Putamen (tissue), 1 donor: ENCODE measurements around the gene UCN3.
"Not testable (repeated sequence)": the region's sequence is repeated elsewhere in the genome, so short reads cannot be mapped to it uniquely, and the experiment has no call there.

Experiments used
- DNase-seq: peaks from one replicate; pipeline ENCODE4 v3.0.0-alpha.2; 2016; ENCODE audit warnings: low spot score

The UCN3 gene

DNA sequence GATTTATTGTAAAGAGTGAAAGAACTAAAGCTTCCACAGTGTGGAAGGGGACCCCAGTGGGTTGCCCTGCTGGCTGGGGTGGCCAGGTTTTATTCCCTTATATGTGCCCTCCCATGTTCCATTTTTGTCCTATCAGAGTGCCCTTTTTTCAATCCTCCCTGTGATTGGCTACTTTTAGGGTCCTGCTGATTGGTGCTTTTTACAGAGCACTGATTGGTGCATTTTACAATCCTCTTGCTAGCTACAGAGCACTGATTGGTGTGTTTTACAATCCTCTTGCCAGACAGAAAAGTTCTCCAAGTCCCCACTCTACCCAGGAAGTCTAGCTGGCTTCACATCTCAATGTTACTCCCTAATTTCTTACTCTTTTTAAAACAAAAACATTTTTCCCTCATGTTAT lies 46.0 kb downstream of the UCN3 start:
- DNase-seq: not testable (repeated sequence)

DNA sequence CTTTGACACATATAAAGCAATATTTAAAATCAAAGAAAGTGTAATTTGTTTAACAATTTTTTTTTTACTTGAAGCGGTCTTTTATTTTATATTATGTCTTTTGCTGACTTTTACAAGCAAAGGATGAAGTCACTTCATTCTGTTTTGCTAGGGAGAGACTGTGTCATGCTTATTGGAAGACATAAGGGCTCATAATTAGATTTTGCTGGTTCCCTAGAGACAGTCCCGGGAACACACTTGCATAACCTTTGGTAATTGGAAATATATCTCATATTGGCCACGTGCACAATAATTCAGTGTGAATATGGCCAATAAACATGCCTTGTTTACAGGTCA lies 47.1 kb downstream of the UCN3 start:
- no peak for DNase-seq

DNA sequence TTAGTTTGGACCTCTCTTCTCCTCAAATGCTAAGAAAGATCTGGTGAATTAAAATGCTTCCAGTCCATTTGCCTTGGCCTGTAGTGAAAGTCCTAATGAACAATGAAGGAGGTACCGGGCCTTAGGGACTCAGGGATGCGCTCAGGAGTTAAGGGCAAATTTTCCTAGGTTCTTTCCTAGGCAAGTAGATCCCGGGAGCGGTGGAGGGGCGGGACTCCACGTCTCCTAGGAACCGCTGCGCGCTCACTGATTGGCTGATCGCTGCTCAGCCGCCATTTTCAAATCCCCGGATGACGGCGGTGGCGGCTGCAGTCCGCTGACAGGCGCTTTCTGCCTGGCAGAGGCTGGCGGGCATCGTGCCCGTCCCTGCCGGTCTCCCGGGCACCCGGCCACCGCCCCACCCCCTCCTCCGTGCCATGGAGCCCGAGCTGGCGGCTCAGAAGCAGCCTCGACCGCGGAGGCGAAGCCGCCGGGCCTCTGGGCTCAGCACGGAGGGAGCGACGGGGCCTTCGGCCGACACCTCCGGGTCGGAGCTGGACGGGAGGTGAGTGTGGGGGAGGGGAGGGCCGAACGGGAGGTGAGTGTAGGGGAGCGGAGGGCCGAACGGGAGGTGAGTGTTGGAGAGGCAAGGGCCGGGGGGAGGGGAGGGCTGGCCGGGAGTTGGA lies 47.6 kb downstream of the UCN3 start, which contains the start of gene NET1:
NET1 (plus strand) TSS at position 281 of the 665 bp plus-strand sequence; CDS start at position 417, 136 bp downstream.
- peak; percentile 92 for DNase-seq

DNA sequence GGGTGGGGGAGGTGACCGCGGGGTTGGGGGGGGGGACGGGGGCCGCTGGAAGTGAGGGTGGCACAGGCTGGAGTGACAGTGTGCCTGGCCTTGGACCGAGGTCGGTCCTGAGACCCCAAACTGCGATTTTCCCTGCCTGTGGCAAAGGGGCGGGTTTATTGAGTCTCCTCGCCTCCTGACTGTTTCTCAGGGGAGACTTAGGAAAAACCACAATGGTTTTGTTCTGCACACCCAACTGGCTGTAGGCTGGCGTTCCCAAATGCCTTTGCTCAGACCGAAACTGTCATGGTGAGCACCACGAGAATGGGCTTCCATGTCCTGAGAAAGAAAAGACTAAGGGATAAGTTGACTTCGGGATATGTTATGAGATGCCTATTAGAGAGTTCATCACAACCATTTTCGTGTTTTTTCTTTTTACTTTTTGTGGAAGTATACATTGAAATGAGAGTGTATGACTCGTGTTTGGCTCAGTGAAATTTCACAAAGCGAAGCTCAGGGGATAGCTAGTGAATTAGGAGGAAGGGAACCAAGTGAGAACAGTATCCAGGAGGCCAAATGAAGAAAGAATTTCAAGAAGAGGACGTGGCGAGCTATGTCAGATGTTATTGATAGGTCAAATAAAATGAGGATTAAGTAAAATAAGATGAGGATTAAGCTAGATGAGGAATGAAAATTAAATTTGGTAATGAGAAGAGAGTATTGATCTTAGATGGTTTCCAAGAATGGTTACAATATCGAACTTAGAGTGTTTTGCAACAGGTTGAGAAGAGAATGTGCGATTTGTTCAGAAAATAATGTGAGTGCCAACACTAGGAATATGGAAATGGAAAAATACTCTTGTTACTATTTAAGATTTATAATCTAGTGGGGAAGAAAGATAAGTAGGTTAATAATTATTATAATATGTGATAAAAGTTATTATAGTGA lies 48.5 kb downstream of the UCN3 start:
- DNase-seq: no peak

DNA sequence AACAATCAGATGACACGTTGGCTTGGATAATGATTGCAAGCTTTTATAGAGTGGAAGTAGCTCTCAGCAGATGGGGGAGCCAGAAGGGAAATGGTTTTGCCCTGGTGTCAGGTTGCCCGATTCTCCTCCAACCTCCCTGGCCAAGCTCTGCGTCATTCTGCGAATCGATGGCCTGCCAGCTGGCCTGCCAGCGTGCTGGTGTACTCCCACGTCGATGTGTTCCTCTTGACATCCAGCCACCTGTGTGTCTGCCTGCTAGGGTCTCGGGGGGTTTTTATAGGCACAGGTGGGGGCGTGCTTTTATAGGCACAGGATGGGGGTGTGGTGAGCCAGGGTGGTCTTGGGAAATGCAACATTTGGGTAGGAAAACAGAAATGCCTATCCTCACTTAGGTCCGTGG lies 52.2 kb downstream of the UCN3 start:
- DNase-seq: no peak

DNA sequence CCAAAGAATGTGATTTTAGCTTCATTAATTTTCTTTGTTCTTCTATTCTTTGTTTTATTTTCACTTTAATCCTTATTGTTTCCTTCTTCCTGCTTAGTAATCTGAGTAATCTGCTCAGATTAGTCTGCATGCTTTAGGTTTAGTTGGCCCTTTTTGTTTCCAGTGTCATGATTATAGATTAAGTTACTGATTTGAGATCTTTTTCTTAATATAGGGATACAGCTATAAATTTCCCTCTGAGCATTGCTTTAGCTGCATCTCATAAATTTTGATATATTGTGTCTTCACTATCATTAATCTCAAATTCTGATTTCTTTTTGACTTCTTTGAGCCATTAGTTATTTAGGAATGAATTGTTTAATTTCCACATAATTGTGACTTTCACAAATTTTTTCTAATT lies 53.8 kb downstream of the UCN3 start:
- DNase-seq: no peak

DNA sequence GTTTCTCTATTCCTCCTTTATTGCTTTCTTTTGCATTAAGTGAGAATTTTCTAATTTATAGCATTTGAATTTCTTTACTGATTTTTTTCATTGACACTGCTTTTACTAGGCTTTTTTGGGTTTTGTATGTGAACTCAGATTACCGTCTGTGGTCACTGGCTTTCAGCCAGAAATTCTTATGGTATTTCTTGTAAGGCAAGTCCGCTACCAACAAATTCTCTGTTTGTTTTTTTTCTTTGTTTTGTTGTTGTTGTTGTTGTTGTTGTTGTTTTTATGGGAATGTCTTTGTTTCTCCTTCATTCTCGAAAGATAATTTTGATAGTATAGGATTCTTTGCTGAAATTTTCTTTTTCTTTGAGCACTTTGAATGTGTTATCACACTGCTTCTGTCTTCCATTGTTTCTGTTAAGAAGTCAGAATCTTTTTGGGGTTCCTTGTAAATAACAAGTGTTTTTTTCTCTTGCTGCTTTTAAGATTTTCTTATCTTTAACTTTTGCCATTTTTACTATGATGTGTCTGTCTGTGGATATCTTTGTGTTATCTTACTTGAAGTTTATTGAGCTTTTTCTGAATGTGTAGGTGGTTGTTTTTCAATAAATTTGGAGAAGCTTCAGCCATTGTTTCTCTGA lies 54.8 kb downstream of the UCN3 start:
- no peak for DNase-seq

DNA sequence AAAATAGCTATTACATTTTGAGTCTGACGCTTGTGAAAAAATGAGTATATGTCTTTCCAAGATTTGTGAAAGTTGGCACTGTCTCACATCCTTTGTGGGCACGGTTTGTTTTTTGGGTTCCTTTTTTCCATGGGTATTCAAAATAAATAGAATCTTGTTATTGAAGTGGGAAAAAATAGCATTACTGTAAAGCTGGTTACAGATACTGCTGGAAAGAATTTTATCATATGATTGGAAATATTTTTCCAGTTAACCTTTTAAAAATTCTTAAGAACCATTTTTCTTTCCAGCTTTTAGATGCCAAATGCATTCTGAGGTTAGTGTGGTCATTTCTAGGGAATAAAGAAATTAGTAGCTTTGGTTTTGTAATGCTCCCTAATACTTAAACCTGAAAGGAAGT lies 59.0 kb downstream of the UCN3 start:
- no peak for DNase-seq
